HG03045 (cell line): ENCODE measurements around the gene PCGF1.
"Not testable (repeated sequence)": the region's sequence is repeated elsewhere in the genome, so short reads cannot be mapped to it uniquely, and the experiment has no call there.

ENCODE experiments used
- ATAC-seq: cut with Tn5 transposase; IDR thresholded peaks from one replicate; pipeline ENCODE4 v1.9.1; 2021; ENCODE audit warnings: mild to moderate bottlenecking, moderate library complexity; ENCODE audit not compliant: unreplicated experiment

Gene PCGF1

DNA sequence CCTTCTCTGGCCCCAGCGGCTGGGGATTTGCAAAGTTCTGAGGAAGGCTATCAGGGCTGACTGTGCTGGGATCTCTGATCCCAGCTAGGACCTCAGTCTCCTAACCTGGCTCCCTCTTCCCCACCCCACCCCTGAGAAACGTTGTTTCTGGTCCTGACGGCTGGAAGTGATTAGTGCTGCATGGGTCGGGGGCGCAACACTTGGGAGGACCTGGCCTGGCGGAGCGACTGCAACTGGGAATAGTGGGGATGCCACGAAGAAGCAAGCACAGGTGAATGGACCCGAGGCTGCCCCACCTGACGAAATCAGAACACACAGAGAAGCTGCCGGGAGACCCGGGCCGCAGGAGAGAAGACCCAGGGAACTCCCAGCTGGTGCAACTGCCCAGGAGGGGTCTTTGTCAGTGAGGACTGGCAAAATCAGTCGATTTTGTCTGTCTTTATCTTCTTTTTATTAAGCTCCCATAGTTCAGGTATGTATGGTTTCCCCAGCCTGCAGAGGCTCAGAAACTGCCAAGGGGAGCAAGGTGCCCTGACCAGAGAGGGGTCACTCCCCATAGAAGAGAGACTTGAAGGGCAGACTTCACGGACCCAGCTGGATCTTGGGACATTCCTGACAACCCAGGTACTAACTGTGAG lies 7.4 kb downstream of the PCGF1 start:
- ATAC-seq: no peak

DNA sequence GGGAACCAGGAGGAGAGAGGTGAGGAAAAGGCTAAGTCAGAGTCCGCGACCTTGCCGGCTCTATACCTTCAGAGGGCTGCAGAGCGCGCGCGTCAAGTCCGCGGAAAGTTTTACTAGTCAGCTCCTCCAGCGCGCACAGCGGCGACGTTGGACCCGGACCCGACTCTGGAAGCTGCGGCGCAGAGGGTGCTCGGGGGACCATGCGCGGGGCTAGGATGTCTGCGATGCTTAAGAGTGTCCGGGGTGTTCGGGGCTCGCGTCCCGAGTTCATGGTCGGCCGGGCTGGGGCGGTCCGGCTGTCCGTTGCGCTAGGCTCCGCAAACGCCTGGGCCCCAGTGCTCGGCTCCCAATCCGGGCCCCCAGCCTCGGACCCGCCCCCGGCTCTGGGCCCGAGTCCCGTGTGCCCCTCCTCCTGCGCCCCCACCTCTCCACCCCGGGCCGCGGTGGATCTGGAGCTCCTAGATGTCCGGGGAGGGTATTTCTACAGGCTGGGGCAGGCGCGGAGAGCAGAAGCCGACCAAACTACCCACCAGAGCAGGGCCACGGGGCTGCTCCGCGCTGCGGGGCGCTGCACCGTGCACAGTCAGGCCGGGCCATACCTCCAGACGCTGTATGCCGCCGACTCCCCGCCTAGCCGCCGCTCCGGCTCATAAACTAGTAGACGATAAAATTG lies 8.1 kb downstream of the PCGF1 start, which contains the start of gene LBX2:
Gene LBX2 (minus strand): TSS at position 337 of the 673 bp plus-strand sequence. CDS start 66 bp downstream, at position 271.
- no peak for ATAC-seq

DNA sequence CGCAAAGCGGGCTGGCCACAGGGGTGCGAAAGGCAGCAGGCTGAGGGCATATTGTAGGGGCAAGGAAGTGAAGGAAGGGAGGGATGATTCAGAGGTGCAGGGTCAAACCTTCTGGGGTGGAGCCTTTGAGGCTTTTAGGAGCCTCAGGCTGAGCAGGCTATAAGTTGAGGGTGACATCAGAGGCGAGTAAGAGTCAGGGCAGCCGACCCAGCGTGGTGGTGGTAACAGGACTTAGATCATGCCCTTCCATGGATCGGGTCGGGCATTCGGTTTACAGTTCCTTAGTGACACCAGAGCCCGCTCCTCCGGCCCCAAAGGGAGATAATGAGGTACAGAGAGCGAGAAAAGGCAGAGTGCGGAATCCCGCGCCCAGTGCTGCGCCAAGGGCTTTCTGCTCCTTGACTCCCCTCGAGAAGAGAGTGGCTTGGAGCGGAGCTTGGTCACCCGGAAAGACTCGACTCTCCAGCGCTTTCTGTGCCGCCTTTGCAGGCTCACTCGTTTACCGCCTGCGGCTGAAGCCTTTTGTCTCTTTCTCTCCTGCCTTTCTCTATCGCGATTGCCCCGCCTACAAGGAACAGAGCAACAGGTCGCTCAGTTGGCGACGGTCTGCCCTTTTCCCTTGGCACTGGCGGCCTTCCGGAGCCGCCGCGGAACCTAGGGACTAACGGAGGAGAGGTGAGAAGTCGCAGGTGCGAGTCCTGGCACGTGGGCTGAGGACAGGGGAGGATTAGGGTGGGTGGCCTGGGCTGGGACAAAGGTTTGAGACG lies 8.8 kb downstream of the PCGF1 start:
- ATAC-seq: no peak

- no peak for ATAC-seq
Measured at GRCh38 chr2:74497777-74498499, 9.6 kb downstream of the PCGF1 start.

DNA sequence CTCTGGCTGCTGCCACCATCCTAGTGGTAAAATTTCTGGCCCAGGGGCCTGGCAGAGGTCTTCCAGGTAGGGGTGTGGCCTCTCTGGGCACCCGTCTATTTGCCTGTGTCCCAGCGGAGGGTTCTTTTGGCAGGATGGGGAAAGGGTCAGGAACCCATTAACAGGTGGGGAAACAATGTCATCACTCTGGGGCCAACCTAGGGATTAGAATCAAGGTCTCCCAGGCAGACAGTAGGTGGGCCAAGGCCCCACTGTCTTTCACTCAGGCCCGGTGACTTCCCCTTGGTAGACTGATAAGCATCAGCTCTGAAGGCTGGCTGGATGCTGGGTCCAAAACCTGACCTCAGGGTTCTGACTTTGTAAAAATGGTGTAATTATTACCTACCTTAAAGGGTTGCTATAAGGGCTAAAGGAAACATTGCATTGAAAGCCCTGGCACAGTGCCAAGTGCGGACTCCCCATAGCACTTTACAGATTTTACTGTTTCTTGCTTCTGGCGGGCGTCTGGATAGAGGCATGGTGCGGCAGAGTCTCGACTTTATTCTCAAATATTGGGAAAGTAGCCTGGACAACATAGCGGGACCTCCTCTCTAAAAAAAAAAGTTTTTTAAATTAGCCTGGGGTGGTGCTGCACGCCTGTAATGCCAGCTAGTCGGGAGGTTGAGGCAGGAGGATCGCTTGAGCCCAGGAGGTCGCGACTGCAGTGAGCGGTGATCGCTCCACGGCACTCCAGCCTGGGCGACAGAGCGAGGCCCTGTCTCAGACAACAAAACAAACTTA lies 10.3 kb downstream of the PCGF1 start:
- ATAC-seq: no peak

DNA sequence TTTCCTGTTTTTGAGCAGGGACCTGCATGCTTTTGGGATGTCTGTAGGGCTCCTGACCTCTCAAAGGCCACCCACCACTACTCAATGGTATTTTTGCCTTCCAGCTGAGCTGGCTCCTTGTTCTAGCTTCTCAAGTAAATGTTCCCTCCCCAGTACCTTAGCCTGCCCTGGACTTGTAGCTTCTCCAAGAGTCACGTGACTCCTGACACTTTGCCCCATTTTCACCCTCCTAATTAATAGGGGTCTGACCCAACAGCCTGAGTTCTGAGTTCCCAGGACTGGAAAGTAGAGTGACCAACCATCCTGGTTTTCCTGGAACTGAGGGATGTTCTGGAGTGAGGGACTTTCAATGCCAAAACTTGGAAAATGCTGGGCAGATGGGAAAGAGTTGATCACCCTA lies 12.1 kb downstream of the PCGF1 start:
- ATAC-seq: no peak

DNA sequence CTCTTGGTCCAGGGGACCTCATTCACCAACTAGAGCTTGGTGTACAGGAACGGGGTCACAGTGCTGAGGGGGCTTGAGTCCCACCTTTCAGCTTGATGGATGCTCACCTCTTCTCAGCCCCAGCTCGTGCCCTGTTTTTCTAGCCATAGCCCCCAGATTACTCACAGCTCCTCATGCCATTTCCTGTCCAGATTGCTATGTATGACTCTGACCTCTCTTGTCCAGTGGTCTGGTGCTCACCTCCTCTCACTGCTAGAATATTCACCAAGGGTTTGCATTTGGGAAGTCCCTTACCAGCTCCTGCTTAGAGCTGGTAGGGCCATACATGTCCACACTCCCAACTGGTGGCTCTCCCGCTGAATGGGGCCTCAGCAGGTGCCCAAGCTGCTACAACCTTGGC lies 13.9 kb downstream of the PCGF1 start:
- no peak for ATAC-seq

GRCh38 chr2:74491648-74492544 lies 15.6 kb downstream of the PCGF1 start:
- no peak for ATAC-seq

DNA sequence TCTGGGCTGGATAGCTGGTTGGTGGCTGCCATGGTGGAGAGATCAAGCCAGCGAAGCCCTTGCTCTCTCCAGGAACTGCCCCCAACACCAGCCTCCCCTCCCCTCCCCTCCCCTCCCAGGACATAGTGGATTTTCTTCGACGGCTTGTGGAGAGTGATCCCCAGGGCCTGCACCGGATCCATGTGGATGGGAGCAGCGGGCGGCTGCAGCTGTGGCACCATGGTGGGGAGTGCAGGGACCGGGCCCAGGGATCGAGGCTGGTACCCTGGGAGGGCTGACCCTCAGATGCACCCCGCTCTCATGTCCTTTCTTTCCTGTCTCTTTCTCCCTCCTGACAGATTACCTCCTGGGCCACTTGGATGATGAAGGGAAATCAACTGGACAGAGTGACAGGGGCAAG lies 17.6 kb downstream of the PCGF1 start:
- no peak for ATAC-seq

GRCh38 chr2:74488643-74489481 lies 18.6 kb downstream of the PCGF1 start:
- ATAC-seq: no peak

DNA sequence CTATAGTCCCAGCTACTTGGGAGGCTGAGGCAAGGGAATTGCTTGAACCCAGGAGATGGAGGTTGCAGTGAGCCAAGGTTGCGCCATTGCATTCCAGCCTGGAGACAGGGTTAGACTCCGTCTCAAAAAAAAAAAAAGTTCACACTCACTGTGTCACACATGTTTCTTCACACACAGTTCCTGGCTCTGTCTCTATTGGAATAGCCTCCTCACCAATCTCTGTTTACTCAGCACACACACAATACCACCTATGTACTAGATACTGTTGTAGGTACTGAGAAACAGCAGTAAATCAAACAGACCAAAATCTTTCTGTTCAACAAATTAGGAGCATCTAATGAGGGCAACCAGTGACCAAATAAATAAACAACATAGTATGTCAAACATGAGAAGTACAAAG lies 21.4 kb downstream of the PCGF1 start:
- no peak for ATAC-seq

DNA sequence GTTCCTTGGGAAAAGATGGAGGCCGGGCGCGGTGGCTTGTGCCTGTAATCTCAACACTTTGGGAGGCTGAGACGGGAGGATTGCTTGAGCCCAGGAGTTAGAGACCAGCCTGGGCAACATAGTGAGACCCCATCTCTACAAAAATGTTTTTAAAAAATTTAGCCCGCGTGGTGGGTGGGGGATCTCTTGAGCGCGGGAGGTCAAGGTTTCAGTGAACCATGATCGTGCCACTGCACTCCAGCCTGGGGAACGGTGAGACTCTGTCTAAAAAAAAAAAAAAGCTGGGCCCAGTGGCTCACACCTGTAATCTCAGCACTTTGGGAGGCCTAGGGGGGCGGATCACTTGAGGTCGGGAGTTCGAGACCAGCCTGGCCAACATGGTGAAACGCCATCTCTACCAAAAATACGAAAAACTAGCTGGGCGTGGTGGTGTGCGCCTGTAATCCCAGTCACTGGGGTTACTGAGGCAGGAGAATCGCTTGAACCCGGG lies 23.8 kb downstream of the PCGF1 start:
- ATAC-seq: not testable (repeated sequence)

- peak; percentile 89 for ATAC-seq
Measured at GRCh38 chr2:74482801-74483674, 24.5 kb downstream of the PCGF1 start, which contains the start of the genes CCDC142 and TTC31. Gene CCDC142 (minus strand): TSS chr2:74482998. CDS start chr2:74482837, 161 bp downstream. Gene TTC31 (plus strand): TSS chr2:74483081. CDS start chr2:74483096, 15 bp downstream.

GRCh38 chr2:74481961-74482800 lies 25.3 kb downstream of the PCGF1 start:
- peak; percentile 38 for ATAC-seq

GRCh38 chr2:74481431-74481830 lies 26.1 kb downstream of the PCGF1 start:
- ATAC-seq: no peak

GRCh38 chr2:74474899-74475298 lies 32.6 kb downstream of the PCGF1 start:
- ATAC-seq: no peak
